ENCODE measurements around the gene LZTS2.

Gene LZTS2

DNA sequence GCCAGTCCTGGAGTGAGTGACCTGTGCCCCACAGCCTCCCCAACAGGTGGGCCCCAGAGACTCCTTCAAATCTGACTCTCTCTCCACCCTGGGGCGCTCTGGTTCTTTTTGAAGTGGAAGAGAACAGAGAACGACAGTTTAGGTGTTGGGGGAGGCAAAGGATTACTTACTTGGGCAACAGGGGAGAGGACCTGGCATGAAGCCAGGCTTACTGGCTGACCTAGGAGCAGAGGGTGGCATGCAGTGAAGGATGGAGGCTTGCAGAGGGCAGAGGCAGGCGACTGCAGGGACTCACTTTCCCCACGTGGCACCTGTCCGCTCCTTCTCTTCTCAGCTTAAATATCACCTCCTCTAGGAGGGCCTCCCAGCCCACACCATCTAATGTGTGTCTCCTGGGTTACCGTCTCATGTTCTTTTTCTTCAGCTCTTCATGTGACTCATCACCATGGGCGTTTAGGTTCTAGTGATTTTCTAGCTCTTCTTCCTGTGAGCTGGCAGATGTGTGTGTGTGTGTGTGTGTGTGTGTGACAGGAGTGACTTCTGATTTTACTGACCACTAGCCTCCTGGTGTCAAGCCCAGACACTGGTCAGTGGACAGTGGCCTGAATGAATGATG, 15.5 kb downstream of the LZTS2 start:
- peak; percentile 95 for DNase-seq (ENCODE audit: low read depth)

- no peak for DNase-seq (ENCODE audit: low read depth)
Observed at GRCh38 chr10:101015582-101015973, 16.0 kb downstream of the LZTS2 start.

- DNase-seq (ENCODE audit: low read depth): no peak
Observed at GRCh38 chr10:101016814-101017213, 17.2 kb downstream of the LZTS2 start.

DNA sequence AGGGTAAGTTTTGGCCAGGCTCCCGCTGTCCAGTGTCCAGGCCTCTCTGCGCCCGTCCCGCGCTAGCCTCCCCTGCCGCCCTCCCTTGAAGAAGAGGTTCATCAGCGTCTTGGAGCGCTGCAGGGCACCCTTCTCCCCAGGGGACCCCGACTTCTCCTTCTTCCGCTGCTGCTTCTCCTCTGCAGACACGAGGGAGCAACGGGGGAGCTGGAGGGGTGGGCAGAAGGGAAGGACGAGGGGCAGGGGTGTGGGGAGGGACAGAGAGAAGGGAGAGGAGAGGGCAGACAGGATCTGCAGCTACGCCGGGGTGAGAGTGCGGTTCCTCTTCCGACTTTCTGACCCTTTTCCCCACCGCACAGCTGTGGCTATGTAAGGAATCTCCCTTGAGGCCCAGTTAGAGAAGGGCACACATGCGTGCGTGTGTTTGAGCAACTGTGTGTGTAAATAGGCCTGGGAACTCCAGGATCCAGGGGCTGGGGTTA, 18.6 kb downstream of the LZTS2 start:
- DNase-seq (ENCODE audit: low read depth): no peak

DNA sequence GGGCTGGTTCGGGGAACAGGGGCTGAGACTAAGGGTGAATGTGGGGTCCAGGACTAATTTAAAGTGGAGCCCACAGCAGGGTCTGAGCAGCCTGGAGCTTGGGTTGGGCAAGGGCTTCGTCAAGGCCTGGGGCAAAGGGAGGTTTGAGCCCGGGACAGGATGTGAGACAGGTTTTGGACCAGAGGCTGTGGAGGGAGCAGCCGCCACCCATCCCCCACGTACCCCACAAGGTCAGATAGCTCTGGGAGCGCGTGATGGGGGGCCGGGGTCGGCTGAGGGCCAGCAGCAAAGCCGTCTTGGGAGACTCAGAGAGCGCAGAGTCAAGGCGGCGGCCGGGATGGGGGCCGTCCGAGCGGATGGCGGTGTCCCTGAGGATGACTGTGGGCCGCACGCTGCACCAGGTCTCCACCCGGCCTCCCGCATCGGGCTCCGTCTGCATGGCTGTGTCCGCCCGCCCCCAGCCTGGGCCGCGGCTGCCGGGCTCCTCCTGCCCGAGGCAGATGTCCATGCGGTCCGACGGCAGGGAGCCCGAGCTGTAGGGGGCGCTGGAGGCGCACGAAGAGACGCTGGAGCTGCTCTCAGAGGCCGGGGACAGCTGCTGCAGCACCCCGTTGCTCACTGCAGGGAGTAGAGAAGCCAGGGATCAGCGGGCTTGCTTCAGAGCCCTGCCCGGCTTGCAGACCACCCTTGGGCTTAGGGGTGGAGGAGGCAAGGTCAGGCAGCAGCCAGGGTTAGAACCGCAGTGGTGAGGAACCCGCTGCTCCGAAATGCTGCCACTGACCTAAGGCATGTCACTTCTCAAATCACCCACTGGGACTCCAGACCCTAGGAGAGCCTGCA, 19.2 kb downstream of the LZTS2 start:
- peak; percentile 88 for DNase-seq (ENCODE audit: low read depth)

DNA sequence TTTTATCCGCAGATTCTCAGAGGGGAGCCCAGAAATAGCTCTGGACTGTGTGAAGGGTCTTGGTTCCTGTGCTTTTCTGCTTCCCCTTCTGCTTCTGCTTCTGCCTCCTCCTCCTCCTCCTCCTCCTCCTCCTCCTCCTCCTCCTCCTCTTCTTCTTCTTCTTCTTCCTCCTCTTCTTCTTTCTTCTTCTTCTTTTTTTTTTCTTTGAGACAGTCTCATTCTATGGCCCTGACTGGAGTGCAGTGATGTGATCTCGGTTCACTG, 19.8 kb downstream of the LZTS2 start:
- no peak for DNase-seq (ENCODE audit: low read depth)

- no peak for DNase-seq (ENCODE audit: low read depth)
Observed at GRCh38 chr10:101020427-101021075, 20.9 kb downstream of the LZTS2 start.

DNA sequence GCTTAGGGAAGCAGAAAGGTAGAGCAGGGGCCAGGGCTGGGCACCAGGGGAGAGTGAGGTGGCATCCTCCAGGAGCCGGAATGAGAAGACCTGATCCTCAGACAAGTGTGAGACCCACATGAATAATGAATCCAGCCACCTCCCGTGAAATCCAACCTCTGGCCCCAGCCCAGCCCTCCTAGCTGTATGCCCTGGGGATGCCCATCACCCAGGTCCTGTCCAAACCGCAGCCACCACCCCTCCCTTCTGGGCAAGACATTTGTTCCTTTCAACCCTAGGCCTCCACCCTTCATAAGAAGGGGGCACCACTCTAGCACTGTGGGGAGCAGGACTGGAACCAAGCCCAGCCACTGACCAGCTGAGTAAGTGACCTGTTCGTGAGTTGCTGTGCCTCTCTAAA, 21.6 kb downstream of the LZTS2 start:
- no peak for DNase-seq (ENCODE audit: low read depth)

DNA sequence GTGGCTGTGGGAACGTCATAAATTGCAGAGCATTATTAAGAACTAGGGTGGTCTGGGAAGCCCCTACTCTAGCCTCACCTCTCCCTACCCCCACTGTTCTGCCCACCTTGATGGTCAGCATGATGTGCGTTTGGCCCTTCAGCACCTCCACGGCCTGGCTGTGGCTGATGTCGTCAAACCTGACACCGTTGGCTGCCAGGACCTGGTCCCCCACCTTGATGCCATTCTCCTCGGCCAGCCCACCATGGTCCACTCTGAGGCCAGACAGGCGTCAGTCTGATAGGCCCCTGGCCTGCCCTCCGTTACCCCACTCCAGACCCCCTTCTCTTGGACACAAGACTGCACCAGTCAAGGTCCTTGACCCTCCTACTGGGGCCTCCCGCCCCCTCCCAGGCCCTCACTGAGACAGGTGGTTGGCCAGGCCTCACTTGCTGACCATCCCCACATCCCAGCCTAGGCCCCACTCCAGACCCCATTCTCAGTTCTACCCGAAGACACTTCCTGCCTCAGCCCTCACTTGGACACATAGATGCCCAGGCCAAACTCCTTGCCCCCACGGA, 22.2 kb downstream of the LZTS2 start:
- DNase-seq (ENCODE audit: low read depth): no peak

- no peak for DNase-seq (ENCODE audit: low read depth)
Observed at GRCh38 chr10:101022967-101023705, 23.5 kb downstream of the LZTS2 start.

DNA sequence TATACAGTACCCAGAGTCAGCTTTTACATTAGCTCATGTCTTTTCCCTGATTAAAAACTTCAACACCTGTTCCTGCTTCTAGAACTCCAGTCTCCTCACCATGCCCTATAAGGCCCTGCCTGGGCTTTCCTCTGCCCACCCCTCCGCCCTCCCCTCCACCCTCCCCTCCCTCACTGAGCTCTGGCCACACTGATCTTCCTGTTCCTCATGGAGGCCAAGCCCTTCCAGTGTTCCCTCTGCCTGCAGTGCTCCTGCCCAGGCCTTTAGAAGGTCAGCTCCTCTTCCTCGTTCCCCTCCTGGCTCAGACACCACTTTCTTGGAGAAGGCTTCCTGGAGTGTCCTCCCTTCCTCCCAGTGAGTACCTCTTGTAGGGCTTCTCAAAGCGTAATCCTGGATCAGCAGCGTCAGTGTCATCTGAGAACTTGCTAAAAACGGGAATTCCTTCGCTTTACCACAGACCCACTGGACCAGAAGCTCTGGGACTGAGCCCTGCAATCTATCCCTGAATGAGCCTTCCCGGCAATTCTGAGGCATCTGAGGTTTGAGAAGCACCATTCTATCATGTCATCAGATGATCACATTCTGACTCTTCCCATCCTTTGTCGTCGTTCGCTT, 27.6 kb downstream of the LZTS2 start:
- no peak for DNase-seq (ENCODE audit: low read depth)

DNA sequence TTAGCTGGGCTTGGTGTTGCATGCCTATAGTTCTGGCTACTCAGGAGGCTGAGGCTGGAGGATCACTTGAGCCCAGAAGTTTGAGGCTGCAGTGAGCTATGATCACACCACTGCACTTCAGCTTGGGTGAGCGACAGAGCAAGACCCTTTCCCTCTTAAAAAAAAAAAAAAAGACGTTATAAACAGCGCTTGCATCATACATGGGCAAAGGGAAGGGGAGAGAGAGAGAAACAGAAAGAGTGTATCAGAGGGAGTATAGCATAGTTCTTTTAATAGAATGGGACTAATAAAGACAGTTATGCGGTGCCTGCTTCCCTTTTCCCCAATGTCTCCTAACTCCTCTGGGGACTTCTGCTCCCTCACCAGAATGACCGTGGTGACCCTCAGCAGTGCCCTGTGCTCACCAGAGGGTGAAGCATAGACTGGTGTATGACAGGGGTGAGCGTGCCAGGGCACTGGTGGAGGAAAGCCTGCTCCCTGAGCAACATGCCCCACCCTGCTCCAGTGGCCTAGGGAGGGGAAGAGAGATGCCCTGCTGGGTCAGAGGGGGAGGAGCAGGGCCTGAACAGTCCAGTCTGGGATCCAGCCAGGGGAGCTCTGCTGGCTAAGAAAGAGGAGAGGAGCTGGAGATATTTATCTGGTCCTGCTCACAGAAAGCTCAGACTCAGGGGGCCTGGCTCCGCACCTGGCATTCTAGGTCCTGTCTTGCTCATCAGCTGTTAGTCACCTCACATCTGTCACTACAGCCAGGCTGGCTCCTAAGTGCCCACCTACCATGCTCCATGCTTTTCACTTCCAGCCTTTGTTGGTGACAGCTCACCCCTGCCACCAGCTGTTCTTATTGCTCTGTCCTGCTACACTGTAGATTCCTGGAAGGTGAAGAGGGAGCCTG, 29.1 kb downstream of the LZTS2 start:
- no peak for DNase-seq (ENCODE audit: low read depth)

DNA sequence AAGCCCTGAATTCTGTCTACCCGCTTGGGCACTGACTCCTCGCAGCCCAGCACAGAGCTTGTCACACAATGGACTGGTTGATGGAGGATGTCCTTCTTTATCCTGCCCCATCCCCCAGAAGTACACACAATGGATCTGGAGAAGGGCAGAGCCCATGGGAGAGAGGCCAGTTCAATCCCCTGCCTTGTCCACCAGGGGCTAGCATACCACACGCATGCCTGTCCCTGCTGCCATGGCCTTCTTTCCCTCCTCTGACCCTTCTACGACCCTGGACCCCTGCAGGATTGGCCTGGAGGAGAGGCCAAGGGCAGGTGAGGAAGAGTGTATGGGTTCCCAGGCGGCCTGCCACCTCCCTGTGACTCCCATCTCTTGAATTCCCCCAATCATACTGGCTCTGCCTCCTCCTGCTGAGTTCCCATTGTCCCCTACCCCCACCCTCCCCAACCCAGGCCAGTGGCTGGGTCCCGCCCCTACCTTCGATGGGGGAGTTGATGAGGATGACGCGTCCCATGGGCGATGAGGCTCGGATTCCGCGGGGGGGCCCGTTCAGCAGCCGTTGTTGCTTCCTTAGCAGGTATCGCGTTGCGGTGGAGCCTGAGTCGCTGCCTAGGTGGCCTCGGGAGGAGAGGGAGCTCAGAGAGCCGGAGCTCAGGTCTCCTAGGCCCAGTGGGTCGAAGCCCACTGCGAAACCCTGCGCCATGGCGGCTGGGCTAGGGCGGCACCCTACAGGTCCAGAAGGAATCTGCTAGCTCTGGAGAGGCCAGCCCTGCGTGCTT, 30.1 kb downstream of the LZTS2 start:
- DNase-seq (ENCODE audit: low read depth): peak; percentile 38

- DNase-seq (ENCODE audit: low read depth): peak; percentile 65
Observed at GRCh38 chr10:101030496-101031127, 31.0 kb downstream of the LZTS2 start.

GRCh38 chr10:101031128-101031795, 31.7 kb downstream of the LZTS2 start, which contains the start of the genes PDZD7 and SFXN3:
PDZD7 (minus strand) TSS chr10:101031129; CDS start chr10:101030219, 910 bp downstream.
SFXN3 (plus strand) TSS chr10:101031234; CDS start chr10:101034695, 3,461 bp downstream.
- DNase-seq (ENCODE audit: low read depth): peak; percentile 95

DNA sequence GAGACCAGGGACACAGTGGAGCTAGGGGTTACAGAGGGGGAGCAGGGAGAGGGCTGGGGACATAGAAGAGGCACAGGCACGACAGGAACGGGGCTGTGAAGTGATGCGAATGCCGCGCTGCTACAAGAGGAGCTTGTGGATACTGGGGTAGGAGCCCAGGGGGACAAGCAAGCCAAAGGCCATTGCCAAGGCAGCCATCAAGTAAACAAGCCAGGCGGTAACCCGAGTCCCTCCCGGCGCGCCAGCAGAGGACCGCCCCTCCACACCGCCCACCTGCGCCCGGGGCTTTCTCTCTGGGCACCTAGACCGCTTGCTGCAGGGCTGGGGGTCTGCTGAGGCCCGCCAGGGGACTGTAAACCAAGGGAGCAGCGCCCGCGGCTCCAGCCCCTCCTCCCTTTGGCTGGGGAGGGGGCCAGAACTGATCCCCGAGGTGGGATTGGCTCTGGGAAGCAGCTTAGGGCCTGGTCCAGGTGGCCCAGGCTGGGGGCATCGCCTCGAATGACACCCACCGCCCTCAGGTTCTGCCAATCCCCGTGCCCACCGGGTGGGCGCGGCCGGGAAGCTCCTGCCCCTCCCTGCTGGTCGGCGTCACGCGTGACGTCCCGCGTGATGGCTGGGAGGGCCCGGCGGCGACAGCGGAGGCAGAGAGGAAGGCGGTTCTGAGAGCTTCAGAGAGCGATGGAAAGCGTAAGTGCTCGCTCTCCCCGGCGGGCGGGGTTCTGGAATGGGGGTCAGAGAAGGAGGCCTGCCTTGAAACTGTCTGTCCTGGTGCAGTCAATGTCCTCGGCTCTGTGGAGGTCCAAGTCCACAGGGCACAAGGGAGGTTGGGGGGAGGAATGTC, 32.4 kb downstream of the LZTS2 start:
- peak; percentile 75 for DNase-seq (ENCODE audit: low read depth)

DNA sequence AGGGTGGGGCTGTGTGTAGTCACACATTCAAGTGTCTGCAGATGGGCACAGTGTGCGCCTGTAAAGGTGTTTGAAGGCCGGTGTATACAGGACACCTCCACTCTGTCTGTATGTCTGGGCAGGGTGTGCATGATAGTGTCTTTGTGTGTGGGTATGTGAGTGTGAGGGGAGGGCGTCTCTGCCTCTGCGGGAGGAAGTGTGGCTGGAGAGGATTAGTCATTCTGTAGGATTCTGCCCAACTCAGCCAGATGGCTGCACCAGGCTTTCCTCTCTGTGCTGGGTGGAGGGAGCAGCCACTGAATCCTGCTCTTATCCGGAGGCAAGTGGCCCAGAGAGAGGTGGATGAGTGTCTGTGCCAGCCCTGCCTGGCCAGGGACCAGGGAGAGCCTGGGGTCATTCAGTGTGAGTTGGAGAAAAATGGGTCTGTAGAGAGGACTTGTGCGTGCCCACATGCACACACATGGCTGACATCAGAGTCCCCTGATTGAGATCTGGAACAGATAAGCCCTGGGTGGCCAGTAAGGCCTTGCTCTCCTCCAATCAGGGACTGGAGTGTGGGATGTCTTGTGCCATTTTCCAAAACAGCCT, 33.1 kb downstream of the LZTS2 start:
- DNase-seq (ENCODE audit: low read depth): peak; percentile 92

Measured in ELR (cell line).